OCI-LY3 (cell line): ENCODE data around the gene KLHL29.

Experiments
- EZH2phosphoT487 ChIP-seq: fragments of 200-600 bp; shearing (Covaris generic); IDR thresholded peaks from 2 replicates; pipeline ENCODE4 v1.6.1; 2018; ENCODE audit warnings: antibody characterized with exemption, mixed run types, low read depth
- TF ChIP-seq, protein P1 (sequence below): fragments of 200-600, 300-600 bp; sonication (generic); IDR thresholded peaks from 2 replicates; pipeline ENCODE4 v1.5.1; 2014; ENCODE audit warnings: antibody characterized with exemption, low read length, low read depth

- TF ChIP-seq, protein P1, sequence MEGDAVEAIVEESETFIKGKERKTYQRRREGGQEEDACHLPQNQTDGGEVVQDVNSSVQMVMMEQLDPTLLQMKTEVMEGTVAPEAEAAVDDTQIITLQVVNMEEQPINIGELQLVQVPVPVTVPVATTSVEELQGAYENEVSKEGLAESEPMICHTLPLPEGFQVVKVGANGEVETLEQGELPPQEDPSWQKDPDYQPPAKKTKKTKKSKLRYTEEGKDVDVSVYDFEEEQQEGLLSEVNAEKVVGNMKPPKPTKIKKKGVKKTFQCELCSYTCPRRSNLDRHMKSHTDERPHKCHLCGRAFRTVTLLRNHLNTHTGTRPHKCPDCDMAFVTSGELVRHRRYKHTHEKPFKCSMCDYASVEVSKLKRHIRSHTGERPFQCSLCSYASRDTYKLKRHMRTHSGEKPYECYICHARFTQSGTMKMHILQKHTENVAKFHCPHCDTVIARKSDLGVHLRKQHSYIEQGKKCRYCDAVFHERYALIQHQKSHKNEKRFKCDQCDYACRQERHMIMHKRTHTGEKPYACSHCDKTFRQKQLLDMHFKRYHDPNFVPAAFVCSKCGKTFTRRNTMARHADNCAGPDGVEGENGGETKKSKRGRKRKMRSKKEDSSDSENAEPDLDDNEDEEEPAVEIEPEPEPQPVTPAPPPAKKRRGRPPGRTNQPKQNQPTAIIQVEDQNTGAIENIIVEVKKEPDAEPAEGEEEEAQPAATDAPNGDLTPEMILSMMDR, result no peak
- TF ChIP-seq EZH2phosphoT487, result no peak
These were observed 141.1 kb downstream of the KLHL29 start for GRCh38 chr2:23526114-23526513.
